ENCODE measurements around the gene GPC5. TPM values are rescaled to one million over a fixed set of nuclear protein-coding genes. Genes with fewer than 3 reads are reported as not detected.

The GPC5 gene
- total RNA-seq, 1 experiment from 2014 or later, result 0.15 TPM

GRCh38 chr13:92849381-92849780 lies 1451.0 kb downstream of the GPC5 start:
- Histone ChIP-seq H3K27me3 (ENCODE audit: insufficient read depth, low read length) (no peaks in the 10 kb centered on the region), H2AFZ (ENCODE audit: low read length) (no peak overlapping the region), H3T11ph (ENCODE audit: low read length) (no peak overlapping the region), H3K18ac (ENCODE audit: insufficient read length, low read depth, low read length) (no peak overlapping the region), H3K79me2 (ENCODE audit: insufficient read depth, low read length) (no peaks in the 10 kb centered on the region), H2BK12ac (ENCODE audit: insufficient read length, low read depth, low read length) (no peak overlapping the region), H4K20me1 (ENCODE audit: control insufficient read depth, insufficient read depth, insufficient read length) (no peaks in the 10 kb centered on the region), H4K5ac (ENCODE audit: insufficient read length, low read depth, low read length) (no peak overlapping the region), H2AK5ac (ENCODE audit: insufficient read length, low read length) (no peak overlapping the region), H2BK20ac (ENCODE audit: low read depth, low read length, poor library complexity, severe bottlenecking) (no peak overlapping the region), H3K79me1 (ENCODE audit: insufficient read depth, low read depth, low read length, poor library complexity, severe bottlenecking) (no peaks in the 10 kb centered on the region), H4K8ac (replicated peaks; ENCODE audit: insufficient read length, low read depth, low read length) (no peak overlapping the region), H3K27ac (ENCODE audit: insufficient read length, low read depth, low read length) (no peak overlapping the region), H2BK15ac (ENCODE audit: low read depth, low read length) (no peak overlapping the region), H3K23ac (ENCODE audit: insufficient read length, low read depth, low read length) (no peak overlapping the region), H3K9me3 (ENCODE audit: control insufficient read depth, low read depth, low read length) (no peaks in the 10 kb centered on the region), H3K23me2 (ENCODE audit: insufficient read length, low read depth, low read length, poor library complexity, severe bottlenecking) (no peaks in the 10 kb centered on the region), H3K56ac (ENCODE audit: insufficient read length, low read depth, low read length) (no peak overlapping the region), H3K4me2 (ENCODE audit: insufficient read depth, insufficient read length, low read length) (no peak overlapping the region), H2BK5ac (ENCODE audit: insufficient read length, low read length) (no peak overlapping the region), H3K4me1 (ENCODE audit: insufficient read depth, low read length) (no peaks in the 10 kb centered on the region), H2BK120ac (ENCODE audit: low read depth, low read length, poor library complexity, severe bottlenecking) (no peak overlapping the region), H3K14ac (ENCODE audit: insufficient read depth, low read length) (no peak overlapping the region), H3K9ac (ENCODE audit: extremely low read depth, insufficient read length, low read length) (no peak overlapping the region), H4K91ac (ENCODE audit: insufficient read length, low read depth, low read length) (no peak overlapping the region), H3K4ac (ENCODE audit: low read depth, low read length) (no peak overlapping the region)
- no peak overlapping the region for H3K4me3 Mint-ChIP-seq
- H3K36me3 Mint-ChIP-seq (ENCODE audit: insufficient read depth in 1 of 3, low read depth in 3 of 3), result no peaks in the 10 kb centered on the region
- peaks cover 7% of the 10 kb centered on the region in 2 experiments for H3K4me1 Mint-ChIP-seq
- H3K9me3 Mint-ChIP-seq, result no peaks in the 10 kb centered on the region
- TF ChIP-seq, protein P1, sequence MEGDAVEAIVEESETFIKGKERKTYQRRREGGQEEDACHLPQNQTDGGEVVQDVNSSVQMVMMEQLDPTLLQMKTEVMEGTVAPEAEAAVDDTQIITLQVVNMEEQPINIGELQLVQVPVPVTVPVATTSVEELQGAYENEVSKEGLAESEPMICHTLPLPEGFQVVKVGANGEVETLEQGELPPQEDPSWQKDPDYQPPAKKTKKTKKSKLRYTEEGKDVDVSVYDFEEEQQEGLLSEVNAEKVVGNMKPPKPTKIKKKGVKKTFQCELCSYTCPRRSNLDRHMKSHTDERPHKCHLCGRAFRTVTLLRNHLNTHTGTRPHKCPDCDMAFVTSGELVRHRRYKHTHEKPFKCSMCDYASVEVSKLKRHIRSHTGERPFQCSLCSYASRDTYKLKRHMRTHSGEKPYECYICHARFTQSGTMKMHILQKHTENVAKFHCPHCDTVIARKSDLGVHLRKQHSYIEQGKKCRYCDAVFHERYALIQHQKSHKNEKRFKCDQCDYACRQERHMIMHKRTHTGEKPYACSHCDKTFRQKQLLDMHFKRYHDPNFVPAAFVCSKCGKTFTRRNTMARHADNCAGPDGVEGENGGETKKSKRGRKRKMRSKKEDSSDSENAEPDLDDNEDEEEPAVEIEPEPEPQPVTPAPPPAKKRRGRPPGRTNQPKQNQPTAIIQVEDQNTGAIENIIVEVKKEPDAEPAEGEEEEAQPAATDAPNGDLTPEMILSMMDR (conservative IDR thresholded peaks at IDR 0.05), result no peak
- no peaks in the 10 kb centered on the region for H3K27me3 Mint-ChIP-seq (ENCODE audit: low read depth)
- H3K27ac Mint-ChIP-seq, result no peak overlapping the region
- DNase-seq, result no peak

Measured in H9 (cell line).